ENCODE results near the gene CENPN.

The CENPN gene

GRCh38 chr16:81035398-81035974 lies 28.5 kb downstream of the CENPN start, which contains the start of gene ATMIN:
TSS of gene ATMIN (plus strand) at chr16:81035842. CDS start at chr16:81035871, 29 bp downstream.
- DNase-seq (ENCODE audit: low read depth): peak; percentile 73

GRCh38 chr16:81035975-81036750 lies 29.1 kb downstream of the CENPN start:
- DNase-seq (ENCODE audit: low read depth): peak; percentile 17

- DNase-seq (ENCODE audit: low read depth): no peak
Measured at GRCh38 chr16:81036751-81037350, 29.8 kb downstream of the CENPN start.

- DNase-seq (ENCODE audit: low read depth): no peak
Measured at GRCh38 chr16:81040131-81040530, 33.1 kb downstream of the CENPN start.

- no peak for DNase-seq (ENCODE audit: low read depth)
Measured at GRCh38 chr16:81040842-81041241, 33.8 kb downstream of the CENPN start.

- DNase-seq (ENCODE audit: low read depth): no peak
Measured at GRCh38 chr16:81041696-81042095, 34.7 kb downstream of the CENPN start.

- no peak for DNase-seq (ENCODE audit: low read depth)
Measured at GRCh38 chr16:81042821-81043220, 35.8 kb downstream of the CENPN start.

- no peak for DNase-seq (ENCODE audit: low read depth)
Measured at GRCh38 chr16:81053761-81054160, 46.7 kb downstream of the CENPN start.

- no peak for DNase-seq (ENCODE audit: low read depth)
Measured at GRCh38 chr16:81060576-81061306, 53.7 kb downstream of the CENPN start.

GRCh38 chr16:81061307-81061640 lies 54.3 kb downstream of the CENPN start:
- no peak for DNase-seq (ENCODE audit: low read depth)

- DNase-seq (ENCODE audit: low read depth): no peak
Measured at GRCh38 chr16:81061871-81062608, 55.0 kb downstream of the CENPN start.

- no peak for DNase-seq (ENCODE audit: low read depth)
Measured at GRCh38 chr16:81066681-81067080, 59.7 kb downstream of the CENPN start.

GRCh38 chr16:81067166-81067565 lies 60.2 kb downstream of the CENPN start:
- DNase-seq (ENCODE audit: low read depth): no peak

GRCh38 chr16:81069063-81069462 lies 62.0 kb downstream of the CENPN start:
- DNase-seq (ENCODE audit: low read depth): no peak

GRCh38 chr16:81070979-81071378 lies 64.0 kb downstream of the CENPN start:
- no peak for DNase-seq (ENCODE audit: low read depth)

- no peak for DNase-seq (ENCODE audit: low read depth)
Measured at GRCh38 chr16:81071805-81072204, 64.8 kb downstream of the CENPN start.

- no peak for DNase-seq (ENCODE audit: low read depth)
Measured at GRCh38 chr16:81073560-81074330, 66.7 kb downstream of the CENPN start.

- peak; percentile 93 for DNase-seq (ENCODE audit: low read depth)
Measured at GRCh38 chr16:81076566-81077075, 69.6 kb downstream of the CENPN start.

GRCh38 chr16:81077076-81077940 lies 70.3 kb downstream of the CENPN start, which contains the start of gene C16orf46:
TSS of gene C16orf46 (minus strand) at chr16:81077238. CDS start at chr16:81063955, 13,283 bp downstream.
- DNase-seq (ENCODE audit: low read depth): peak; percentile 98

GRCh38 chr16:81080233-81080632 lies 73.2 kb downstream of the CENPN start:
- no peak for DNase-seq (ENCODE audit: low read depth)

Measured in stimulated activated CD8-positive, alpha-beta memory T cell treated with anti-CD3 and anti-CD28 coated beads, Interleukin-7, amount 100 ng/mL, for 24 hours (primary cell).